Uterus (tissue), 4 donors: ENCODE data around the gene SRRM2. TPM values are rescaled to one million over a fixed set of nuclear protein-coding genes. Genes with fewer than 3 reads are reported as not detected.

Source experiments
- DNase-seq, 2 donors: peaks; one replicate each; pipeline ENCODE4 v3.0.0-alpha.2; 2019 to 2020
- H3K27ac ChIP-seq, 2 donors: fragments of 200-600 bp; sonication (generic); 1 replicate in 1 of 2; 2 replicates in 1 of 2; pipeline ENCODE4 v1.5.1; 2016 to 2018
- H3K27me3 ChIP-seq, 2 donors: fragments of 200-600 bp; sonication (generic); one replicate each; pipeline ENCODE4 v1.5.1; 2018 to 2019; ENCODE audit warnings: control low read depth in 1 of 2
- H3K36me3 ChIP-seq, 2 donors: fragments of 200-600 bp; sonication (generic); one replicate each; pipeline ENCODE4 v1.5.1; 2019; ENCODE audit warnings: control low read depth in 1 of 2
- H3K4me1 ChIP-seq, 2 donors: fragments of 200-600 bp; sonication (generic); one replicate each; pipeline ENCODE4 v1.5.1; 2018 to 2019; ENCODE audit warnings: control low read depth in 1 of 2
- H3K4me3 ChIP-seq, 2 donors: fragments of 200-600 bp; sonication (generic); 1 replicate in 1 of 2; 2 replicates in 1 of 2; pipeline ENCODE4 v1.5.1; 2018 to 2019; ENCODE audit warnings: mild to moderate bottlenecking in 1 of 2
- H3K9me3 ChIP-seq, 2 donors: fragments of 200-600 bp; sonication (generic); one replicate each; pipeline ENCODE4 v1.5.1; 2019; ENCODE audit warnings: control low read depth in 1 of 2
- CTCF ChIP-seq, 4 experiments: fragments of 200-600 bp in 2 of 4; fragments of 450-650 bp in 2 of 4; sonication (generic) in 2 of 4; IDR thresholded peaks; one replicate each; pipeline ENCODE4 v1.5.1; 2016 to 2019; ENCODE audit warnings: antibody characterized with exemption in 4 of 4, mild to moderate bottlenecking in 2 of 4, moderate library complexity in 1 of 4
- POLR2A ChIP-seq, 2 donors: fragments of 450-650 bp; IDR thresholded peaks; one replicate each; pipeline ENCODE4 v1.6.1; 2016; ENCODE audit warnings: antibody characterized with exemption in 2 of 2, mild to moderate bottlenecking in 1 of 2, moderate library complexity in 1 of 2
- intact Hi-C: fragments of 100-400 bp; cut with DNase I; formaldehyde crosslinking; loops from one replicate; pipeline ENCODE4 v1.15.1; 2023; ENCODE audit warnings: low total_unique reads
- total RNA-seq, 4 donors: library from RNA; depleted of rRNA in 3 of 4; stranded (reverse); fragments of >200 nt in 3 of 4; gene quantifications; one replicate each; pipeline versions ENCODE4 v1.1.0 to v1.2.4, GENCODE V29; 2014 to 2023
- donor health status: DM: yes; HTN: yes; CAD: no.

SRRM2 gene
- total RNA-seq, 4 donors from 2014 or later = 92.7 to 900 (median 121) TPM

- intact Hi-C loops = no loop called here
- TF ChIP-seq POLR2A (IDR thresholded peaks at IDR 0.05) (no peak), CTCF (IDR thresholded peaks at IDR 0.05) (no peak)
- DNase-seq = no peak
Observed at GRCh38 chr16:2799859-2800226, 47.4 kb downstream of the SRRM2 start.

GRCh38 chr16:2803545-2804195 lies 51.2 kb downstream of the SRRM2 start:
- intact Hi-C loops = no loop called here
- no peak for DNase-seq
- Histone ChIP-seq H3K9me3 (peaks cover 0 to 10% of the 10 kb centered on the region in 2 donors), H3K27ac (no peak overlapping the region), H3K4me3 (no peak overlapping the region), H3K27me3 (no peaks in the 10 kb centered on the region), H3K36me3 (no peaks in the 10 kb centered on the region), H3K4me1 (no peaks in the 10 kb centered on the region)
- TF ChIP-seq POLR2A (IDR thresholded peaks at IDR 0.05) (no peak), CTCF (IDR thresholded peaks at IDR 0.05) (no peak)

More at GRCh38 chr16:2799859-2800226, 47.4 kb downstream of the SRRM2 start:
- H3K4me3 ChIP-seq = no peak overlapping the region
- H3K4me1 ChIP-seq = no peaks in the 10 kb centered on the region
- no peaks in the 10 kb centered on the region for H3K27me3 ChIP-seq
- H3K27ac ChIP-seq = no peak overlapping the region
- peaks cover 0 to 10% of the 10 kb centered on the region in 2 donors for H3K9me3 ChIP-seq
- H3K36me3 ChIP-seq = no peaks in the 10 kb centered on the region

GRCh38 chr16:2804728-2805127 lies 52.3 kb downstream of the SRRM2 start:
- no peak for TF ChIP-seq POLR2A (IDR thresholded peaks at IDR 0.05)
- TF ChIP-seq CTCF (IDR thresholded peaks at IDR 0.05) = no peak
- H3K27ac ChIP-seq = no peak overlapping the region
- H3K9me3 ChIP-seq = peaks cover 0 to 10% of the 10 kb centered on the region in 2 donors
- no peaks in the 10 kb centered on the region for H3K27me3 ChIP-seq
- H3K4me1 ChIP-seq = no peaks in the 10 kb centered on the region
- DNase-seq = no peak
- H3K4me3 ChIP-seq = no peak overlapping the region
- intact Hi-C loops = no loop called here
- H3K36me3 ChIP-seq = no peaks in the 10 kb centered on the region

GRCh38 chr16:2806286-2806685 lies 53.8 kb downstream of the SRRM2 start:
- intact Hi-C loops = no loop called here
- Histone ChIP-seq H3K9me3 (peaks cover 0 to 10% of the 10 kb centered on the region in 2 donors), H3K4me1 (no peaks in the 10 kb centered on the region), H3K4me3 (no peak overlapping the region), H3K36me3 (no peaks in the 10 kb centered on the region), H3K27ac (no peak overlapping the region), H3K27me3 (no peaks in the 10 kb centered on the region)
- DNase-seq = no peak
- no peak for TF ChIP-seq POLR2A (IDR thresholded peaks at IDR 0.05)
- TF ChIP-seq CTCF (IDR thresholded peaks at IDR 0.05) = no peak

GRCh38 chr16:2808181-2808580 lies 55.7 kb downstream of the SRRM2 start:
- DNase-seq = no peak
- intact Hi-C loops = no loop called here
- no peaks in the 10 kb centered on the region for H3K27me3 ChIP-seq

More at GRCh38 chr16:2808181-2808580, 55.7 kb downstream of the SRRM2 start:
- no peaks in the 10 kb centered on the region for H3K36me3 ChIP-seq
- peaks cover 0 to 10% of the 10 kb centered on the region in 2 donors for H3K9me3 ChIP-seq
- no peak overlapping the region for H3K4me3 ChIP-seq
- H3K27ac ChIP-seq = no peak overlapping the region
- TF ChIP-seq CTCF (IDR thresholded peaks at IDR 0.05) (no peak), POLR2A (IDR thresholded peaks at IDR 0.05) (no peak)
- no peaks in the 10 kb centered on the region for H3K4me1 ChIP-seq
